ENCODE results near the gene CHST5. TPM values are rescaled to one million over a fixed set of nuclear protein-coding genes. Genes with fewer than 3 reads are reported as not detected.

CHST5 gene
- total and polyA plus RNA-seq, 2 of the 8 experiments (the other 6 are each of a cell fraction or from before 2014, with no cell fraction given): 0.13 to 0.23 TPM

GRCh38 chr16:75552951-75553350 lies 17.0 kb upstream of the CHST5 start:
- ChIA-PET POLR2A (ENCODE audit: partially characterized antibody) (interaction anchor here (0.5 to 1.1 kb wide), 4 partner anchors 17 to 230 kb away, joined by 3 to 4 read pairs (median 4); no protein-coding TSS in a partner anchor), CTCF (ENCODE audit: partially characterized antibody) (interaction anchor here (0.7 to 12.7 kb wide), 5 partner anchors 22 to 104 kb away, joined by 3 to 158 read pairs (median 3); no protein-coding TSS in a partner anchor)
- Histone ChIP-seq H2BK5ac (ENCODE audit: low read depth, low read length) (no peak overlapping the region), H3K9ac (replicated peaks in 1 of 4; ENCODE audit: extremely low read depth in 1 of 4, low read depth in 3 of 4, low read length in 3 of 4) (no peak overlapping the region), H2AFZ (ENCODE audit: low read length) (no peak overlapping the region), H3K18ac (ENCODE audit: extremely low read depth, low read length) (no peak overlapping the region), H4K91ac (replicated peaks; ENCODE audit: insufficient read length, low read length) (no peak overlapping the region), H2BK120ac (replicated peaks; ENCODE audit: low read depth, low read length) (no peak overlapping the region), H2BK12ac (ENCODE audit: low read depth, low read length) (no peak overlapping the region), H3K4ac (replicated peaks; ENCODE audit: insufficient read length, low read depth, low read length) (no peak overlapping the region), H4K5ac (ENCODE audit: insufficient read length, low read depth, low read length) (no peak overlapping the region), H3K4me2 (ENCODE audit: insufficient read depth in 1 of 2, low read depth in 2 of 2, low read length in 2 of 2) (no peak overlapping the region), H3K4me1 (replicated peaks in 1 of 4; ENCODE audit: control insufficient read depth in 3 of 4, insufficient read depth in 4 of 4, low read length in 3 of 4) (peaks cover 0 to 5% (median 0%) of the 10 kb centered on the region in 4 experiments; a peak in 5 of 7 replicates), H3K27ac (ENCODE audit: low read depth, low read length) (no peak overlapping the region), H3K27me3 (replicated peaks in 1 of 4; ENCODE audit: control insufficient read depth in 3 of 4, extremely low read depth in 1 of 4, insufficient read depth in 3 of 4, low read length in 3 of 4) (no peaks in the 10 kb centered on the region; a peak in 1 of 7 replicates), H3K56ac (replicated peaks; ENCODE audit: insufficient read length, low read depth, low read length) (no peak overlapping the region), H3K9me3 (ENCODE audit: insufficient read depth in 2 of 2, low read depth in 1 of 2, low read length in 1 of 2) (no peaks in the 10 kb centered on the region), H3K79me1 (ENCODE audit: low read depth, low read length) (no peaks in the 10 kb centered on the region), H3K36me3 (ENCODE audit: control insufficient read depth in 2 of 4, insufficient read depth in 4 of 4, low read length in 3 of 4) (no peaks in the 10 kb centered on the region), H4K20me1 (replicated peaks in 1 of 2; ENCODE audit: control insufficient read depth in 1 of 2, insufficient read depth in 2 of 2, low read length in 2 of 2) (no peaks in the 10 kb centered on the region), H3K4me3 (ENCODE audit: extremely low read depth in 1 of 4, insufficient read depth in 2 of 4, low read depth in 3 of 4, low read length in 4 of 4) (no peak overlapping the region), H2AK5ac (ENCODE audit: low read depth, low read length) (no peak overlapping the region), H4K8ac (ENCODE audit: extremely low read depth, insufficient read depth, low read length) (no peak overlapping the region), H2BK15ac (ENCODE audit: low read length) (no peak overlapping the region), H3K23me2 (ENCODE audit: low read depth, low read length) (peaks cover 8% of the 10 kb centered on the region; the same call in 1 of the 2 replicates), H3K23ac (ENCODE audit: insufficient read length) (no peak overlapping the region), H3K14ac (ENCODE audit: insufficient read length) (no peak overlapping the region), H3K79me2 (ENCODE audit: control insufficient read depth in 1 of 2, insufficient read depth in 2 of 2, low read length in 2 of 2) (no peaks in the 10 kb centered on the region), H2BK20ac (ENCODE audit: low read length) (no peak overlapping the region)
- no peak for DNase-seq (ENCODE audit: low read depth in 1 of 2, low spot score in 2 of 2)
- FAIRE-seq: no peak
- WGBS, 2 experiments (ENCODE audit: extremely low coverage in 1 of 2, insufficient coverage in 1 of 2, insufficient read length in 1 of 2, insufficient replicate concordance in 2 of 2, low coverage in 1 of 2, low lambda C conversion rate in 2 of 2, missing lambda C conversion rate in 1 of 2): 86% methylated on average over 2 of the region's 2 CpGs; no CpG with 5 or more reads in 1 of the 2 experiments
- TF ChIP-seq TCF12 (IDR thresholded peaks at IDR 0.05; ENCODE audit: low read depth, low read length): no peak

All from H1 (cell line).